HEK293T (cell line): ENCODE results near the gene ACAT1.
"Not testable (repeated sequence)": the region's sequence is repeated elsewhere in the genome, so short reads cannot be mapped to it uniquely, and the experiment has no call there.

Source experiments
- FOXM1 ChIP-seq: fragments of 450-650 bp; IDR thresholded peaks from 2 replicates; pipeline ENCODE4 v1.6.1; 2017; ENCODE audit warnings: mild to moderate bottlenecking, borderline replicate concordance
- HDGF ChIP-seq: fragments of 450-650 bp; IDR thresholded peaks from 2 replicates; pipeline ENCODE4 v1.6.1; 2017; ENCODE audit warnings: antibody characterized with exemption, borderline replicate concordance

DNA sequence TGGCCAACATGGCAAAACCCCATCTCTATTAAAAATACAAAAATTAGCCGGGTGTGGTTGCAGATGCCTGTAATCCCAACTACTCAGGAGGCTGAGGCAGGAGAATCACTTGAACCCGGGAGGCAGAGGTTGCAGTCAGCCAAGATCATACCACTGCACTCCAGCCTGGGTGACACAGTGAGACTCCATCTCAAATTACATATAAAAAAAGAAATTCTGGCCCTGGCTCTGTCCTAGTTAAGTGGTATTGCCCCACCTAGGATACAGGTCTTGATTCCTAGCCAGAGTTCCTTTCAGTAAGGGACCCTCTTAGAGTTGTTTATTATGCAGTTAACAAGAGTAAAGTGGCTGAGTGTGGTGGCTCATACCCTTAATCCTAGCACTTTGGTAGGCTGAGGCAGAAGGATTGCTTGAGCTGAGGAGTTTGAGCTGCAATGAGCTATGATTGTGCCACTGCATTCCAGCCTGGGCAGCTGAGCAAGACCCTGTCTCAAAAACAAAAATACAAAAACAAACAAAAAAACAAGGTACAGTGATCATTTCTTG lies 11.7 kb downstream of the ACAT1 start:
- not testable (repeated sequence) for TF ChIP-seq FOXM1, HDGF
